GM19238 (cell line): ENCODE measurements around the gene WAS.
"Not testable (repeated sequence)": the region's sequence is repeated elsewhere in the genome, so short reads cannot be mapped to it uniquely, and the experiment has no call there.

Experiments used
- DNase-seq: peaks from one replicate; pipeline ENCODE4 v3.0.0; 2011; ENCODE audit warnings: low spot score; ENCODE audit not compliant: insufficient read length

WAS gene

GRCh38 chrX:48685416-48685815 is 1.8 kb downstream of the WAS start:
- no peak for DNase-seq

- DNase-seq: no peak
Observed at GRCh38 chrX:48688531-48689150, 5.0 kb downstream of the WAS start.

- no peak for DNase-seq
Observed at GRCh38 chrX:48689208-48689920, 5.8 kb downstream of the WAS start.

GRCh38 chrX:48691746-48692145 is 8.1 kb downstream of the WAS start:
- DNase-seq: not testable (repeated sequence)

GRCh38 chrX:48694776-48695533 is 11.4 kb downstream of the WAS start:
- no peak for DNase-seq

- DNase-seq: no peak
Observed at GRCh38 chrX:48695534-48695896, 11.9 kb downstream of the WAS start.

- no peak for DNase-seq
Observed at GRCh38 chrX:48695925-48696300, 12.3 kb downstream of the WAS start.

- peak; percentile 96 for DNase-seq
Observed at GRCh38 chrX:48696301-48696908, 12.8 kb downstream of the WAS start, which contains the start of gene SUV39H1. Gene SUV39H1, plus strand, starts transcription at chrX:48696734. Its CDS starts 51 bp downstream, at chrX:48696785.

- DNase-seq: peak; percentile 39
Observed at GRCh38 chrX:48696909-48697727, 13.5 kb downstream of the WAS start.

- DNase-seq: no peak
Observed at GRCh38 chrX:48698306-48698705, 14.7 kb downstream of the WAS start.

GRCh38 chrX:48700246-48700645 is 16.6 kb downstream of the WAS start:
- DNase-seq: no peak

- DNase-seq: no peak
Observed at GRCh38 chrX:48700951-48701653, 17.5 kb downstream of the WAS start.

GRCh38 chrX:48702032-48702431 is 18.4 kb downstream of the WAS start:
- no peak for DNase-seq

GRCh38 chrX:48702716-48703115 is 19.1 kb downstream of the WAS start:
- no peak for DNase-seq

- DNase-seq: no peak
Observed at GRCh38 chrX:48703228-48703627, 19.6 kb downstream of the WAS start.

GRCh38 chrX:48703642-48704481 is 20.3 kb downstream of the WAS start:
- DNase-seq: no peak

GRCh38 chrX:48705871-48706270 is 22.3 kb downstream of the WAS start:
- DNase-seq: no peak

GRCh38 chrX:48709522-48710112 is 26.0 kb downstream of the WAS start:
- no peak for DNase-seq
